GM12892 (cell line): ENCODE measurements around the gene LFNG.

Experiments
- POLR2A ChIP-seq: IDR thresholded peaks from 2 replicates; pipeline ENCODE4 v1.6.1; 2011; ENCODE audit warnings: low read depth, low read length, control low read depth
- TAF1 ChIP-seq: IDR thresholded peaks from 2 replicates; pipeline ENCODE4 v1.6.1; 2011; ENCODE audit warnings: low read depth, mild to moderate bottlenecking, control low read depth, low read length, borderline replicate concordance

- TF ChIP-seq TAF1 (no peak), POLR2A (no peak)
Observed at GRCh38 chr7:2518737-2519118, 846 bp upstream of the LFNG start.
